Measurements from ENCODE around the gene GALR2. TPM values are rescaled to one million over a fixed set of nuclear protein-coding genes. Genes with fewer than 3 reads are reported as not detected.

Gene GALR2
- total and polyA plus RNA-seq, 9 of the 15 experiments (the other 6 are each of a cell fraction or from before 2014, with no cell fraction given) = 0.34 TPM; not detected in 8

- TF ChIP-seq REST (IDR thresholded peaks at IDR 0.05; ENCODE audit: borderline replicate concordance) (no peak), REST (CRISPR knock-in tag; IDR thresholded peaks at IDR 0.05; ENCODE audit: low read depth) (no peak), SRF (CRISPR knock-in tag; IDR thresholded peaks at IDR 0.05) (no peak), MBD2 (IDR thresholded peaks at IDR 0.05; ENCODE audit: borderline replicate concordance, low read depth) (no peak), IRF1 (CRISPR knock-in tag; IDR thresholded peaks at IDR 0.05; ENCODE audit: borderline replicate concordance) (no peak), NFIX (CRISPR knock-in tag; IDR thresholded peaks at IDR 0.05; ENCODE audit: low read depth) (no peak), KLF1 (tag; IDR thresholded peaks at IDR 0.05) (no peak), HOMEZ (CRISPR knock-in tag; IDR thresholded peaks at IDR 0.05) (no peak), ZNF41 (CRISPR knock-in tag; conservative IDR thresholded peaks at IDR 0.05) (no peak), FOXP4 (CRISPR knock-in tag; IDR thresholded peaks at IDR 0.05; ENCODE audit: borderline replicate concordance) (no peak), SREBF1 (IDR thresholded peaks at IDR 0.05; ENCODE audit: borderline replicate concordance, low read depth, low read length) (no peak), USF2 (CRISPR knock-in tag; IDR thresholded peaks at IDR 0.05) (no peak), ZNF507 (tag; conservative IDR thresholded peaks at IDR 0.05) (no peak)
Measured at GRCh38 chr17:76088868-76089576, 14.4 kb downstream of the GALR2 start (continued).

Measured in K562 (cell line).